ENCODE data around the gene SSBP2.

Gene SSBP2

GRCh38 chr5:81395262-81395661, 355.6 kb downstream of the SSBP2 start:
- Histone ChIP-seq H3K4me3 (replicated peaks; ENCODE audit: insufficient read depth, low read length) (no peak overlapping the region), H3K27ac (replicated peaks) (no peak overlapping the region), H3K27me3 (ENCODE audit: insufficient read depth, poor library complexity, severe bottlenecking) (peaks cover 3% of the 10 kb centered on the region)
- no peak for DNase-seq (ENCODE audit: low read depth in 1 of 2, low spot score in 1 of 2)
- TF ChIP-seq SPI1 (IDR thresholded peaks at IDR 0.05; ENCODE audit: borderline replicate concordance, low read depth) (no peak), POLR2AphosphoS5 (IDR thresholded peaks at IDR 0.05; ENCODE audit: low read depth) (no peak), CTCF (IDR thresholded peaks at IDR 0.05; ENCODE audit: insufficient read depth, low read length) (no peak), REST (IDR thresholded peaks at IDR 0.05; ENCODE audit: insufficient replicate concordance, low read depth) (no peak), GABPA (IDR thresholded peaks at IDR 0.05; ENCODE audit: low read depth) (no peak)

- no peak within 1 kb of the TSS for H3K27ac ChIP-seq (replicated peaks)
- H3K4me3 ChIP-seq (replicated peaks; ENCODE audit: insufficient read depth, low read length), result no peak within 1 kb of the TSS
- DNase-seq (ENCODE audit: low read depth in 1 of 2, low spot score in 1 of 2), result peak in 1 of 2 experiments; percentile 1
- TF ChIP-seq SPI1 (IDR thresholded peaks at IDR 0.05; ENCODE audit: borderline replicate concordance, low read depth), result no peak
- no peak for TF ChIP-seq CTCF (IDR thresholded peaks at IDR 0.05; ENCODE audit: insufficient read depth, low read length)
- no peak for TF ChIP-seq POLR2AphosphoS5 (IDR thresholded peaks at IDR 0.05; ENCODE audit: low read depth)
- no peak for TF ChIP-seq REST (IDR thresholded peaks at IDR 0.05; ENCODE audit: insufficient replicate concordance, low read depth)
- TF ChIP-seq GABPA (IDR thresholded peaks at IDR 0.05; ENCODE audit: low read depth), result no peak
- peaks cover 3% of the 10 kb centered on the region for H3K27me3 ChIP-seq (ENCODE audit: insufficient read depth, poor library complexity, severe bottlenecking)
Observed at GRCh38 chr5:81393783-81394718, 356.8 kb downstream of the SSBP2 start, which contains the start of gene ACOT12. Gene ACOT12 (minus strand): TSS chr5:81394134. CDS start chr5:81394114, 20 bp downstream.

GRCh38 chr5:81393430-81393782, 357.5 kb downstream of the SSBP2 start:
- peaks cover 3% of the 10 kb centered on the region for H3K27me3 ChIP-seq (ENCODE audit: insufficient read depth, poor library complexity, severe bottlenecking)
- H3K4me3 ChIP-seq (replicated peaks; ENCODE audit: insufficient read depth, low read length), result no peak overlapping the region
- TF ChIP-seq CTCF (IDR thresholded peaks at IDR 0.05; ENCODE audit: insufficient read depth, low read length), result no peak
- TF ChIP-seq SPI1 (IDR thresholded peaks at IDR 0.05; ENCODE audit: borderline replicate concordance, low read depth), result no peak
- TF ChIP-seq POLR2AphosphoS5 (IDR thresholded peaks at IDR 0.05; ENCODE audit: low read depth), result no peak
- TF ChIP-seq REST (IDR thresholded peaks at IDR 0.05; ENCODE audit: insufficient replicate concordance, low read depth), result no peak
- TF ChIP-seq GABPA (IDR thresholded peaks at IDR 0.05; ENCODE audit: low read depth), result no peak
- no peak overlapping the region for H3K27ac ChIP-seq (replicated peaks)
- no peak for DNase-seq (ENCODE audit: low read depth in 1 of 2, low spot score in 1 of 2)

Measured in HL-60 (cell line).